OCI-LY3 (cell line): Measurements from ENCODE around the gene ITGB1BP1.

Experiments used
- H2AFZ ChIP-seq: fragments of 200-600, 300-600 bp; shearing (Covaris generic); 2 replicates; pipeline ENCODE4 v1.6.0; 2014; ENCODE audit warnings: antibody characterized with exemption, low read depth, low read length
- H3K27ac ChIP-seq: fragments of 200-600, 300-600 bp; sonication (generic); 2 replicates; pipeline ENCODE4 v1.5.1; 2014; ENCODE audit warnings: mild to moderate bottlenecking, low read length, moderate library complexity, mixed read lengths
- H3K27me3 ChIP-seq: fragments of 200-600, 300-600 bp; sonication (generic); 2 replicates; pipeline ENCODE4 v1.6.1; 2014; ENCODE audit warnings: low read depth, low read length, mixed read lengths
- H3K36me3 ChIP-seq: fragments of 200-600, 300-600 bp; sonication (generic); replicated peaks from 2 replicates; pipeline ENCODE3; 2014; ENCODE audit warnings: low read depth, low read length, mixed read lengths
- H3K4me1 ChIP-seq: fragments of 300-600, 200-600 bp; sonication (generic); 2 replicates; pipeline ENCODE4 v1.6.1; 2014; ENCODE audit warnings: low read length, mixed read lengths
- H3K4me2 ChIP-seq: fragments of 200-600, 300-600 bp; sonication (generic); 2 replicates; pipeline ENCODE4 v1.6.1; 2014; ENCODE audit warnings: low read length, mixed read lengths
- H3K4me3 ChIP-seq: fragments of 300-600, 200-600 bp; sonication (generic); 2 replicates; pipeline ENCODE4 v1.5.1; 2014; ENCODE audit warnings: antibody characterized with exemption, mild to moderate bottlenecking, low read length, moderate library complexity
- H3K79me2 ChIP-seq: fragments of 300-600, 200-600 bp; shearing (Covaris generic); 2 replicates; pipeline ENCODE4 v1.6.1; 2014; ENCODE audit warnings: mild to moderate bottlenecking, low read length, mixed read lengths
- H3K9ac ChIP-seq: fragments of 300-600, 200-600 bp; shearing (Covaris generic); 2 replicates; pipeline ENCODE4 v1.6.0; 2014; ENCODE audit warnings: mild to moderate bottlenecking, low read length, moderate library complexity
- H3K9me3 ChIP-seq: fragments of 200-600, 300-600 bp; shearing (Covaris generic); 2 replicates; pipeline ENCODE4 v1.6.1; 2014; ENCODE audit warnings: low read length, mixed read lengths; ENCODE audit not compliant: insufficient read depth
- H4K20me1 ChIP-seq: fragments of 200-600, 300-600 bp; sonication (generic); 2 replicates; pipeline ENCODE4 v1.6.1; 2016; ENCODE audit warnings: low read length, mixed read lengths; ENCODE audit not compliant: insufficient read depth
- EZH2phosphoT487 ChIP-seq: fragments of 200-600 bp; shearing (Covaris generic); IDR thresholded peaks from 2 replicates; pipeline ENCODE4 v1.6.1; 2018; ENCODE audit warnings: antibody characterized with exemption, mixed run types, low read depth
- TF ChIP-seq, protein P1 (sequence below): fragments of 200-600, 300-600 bp; sonication (generic); IDR thresholded peaks from 2 replicates; pipeline ENCODE4 v1.5.1; 2014; ENCODE audit warnings: antibody characterized with exemption, low read length, low read depth

ITGB1BP1 gene

DNA sequence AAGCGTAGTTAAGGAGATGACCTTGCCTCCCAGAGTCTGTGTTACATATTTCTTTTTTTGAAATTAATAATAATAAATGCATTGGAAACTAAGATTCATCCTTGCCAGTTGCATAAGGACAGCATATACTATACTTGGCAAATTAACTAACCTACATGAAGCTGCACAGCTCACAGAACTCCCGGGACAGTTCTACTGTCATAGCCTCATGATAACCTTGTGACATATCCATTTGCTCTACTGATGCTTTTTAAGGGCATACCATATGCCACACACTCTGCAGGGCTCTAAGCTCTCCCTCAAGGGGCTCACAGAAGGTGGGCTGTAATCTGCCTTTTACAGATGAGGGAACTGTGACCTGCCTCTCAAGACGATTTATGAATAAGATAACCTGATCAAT is 3.8 kb downstream of the ITGB1BP1 start:
- no peak overlapping the region for H3K4me2 ChIP-seq
- H4K20me1 ChIP-seq: no peaks in the 10 kb centered on the region
- H3K9ac ChIP-seq: no peak overlapping the region
- H3K36me3 ChIP-seq: no peaks in the 10 kb centered on the region
- H3K79me2 ChIP-seq: peaks cover 47% of the 10 kb centered on the region
- no peak overlapping the region for H2AFZ ChIP-seq
- no peak overlapping the region for H3K27ac ChIP-seq
- TF ChIP-seq, protein P1, sequence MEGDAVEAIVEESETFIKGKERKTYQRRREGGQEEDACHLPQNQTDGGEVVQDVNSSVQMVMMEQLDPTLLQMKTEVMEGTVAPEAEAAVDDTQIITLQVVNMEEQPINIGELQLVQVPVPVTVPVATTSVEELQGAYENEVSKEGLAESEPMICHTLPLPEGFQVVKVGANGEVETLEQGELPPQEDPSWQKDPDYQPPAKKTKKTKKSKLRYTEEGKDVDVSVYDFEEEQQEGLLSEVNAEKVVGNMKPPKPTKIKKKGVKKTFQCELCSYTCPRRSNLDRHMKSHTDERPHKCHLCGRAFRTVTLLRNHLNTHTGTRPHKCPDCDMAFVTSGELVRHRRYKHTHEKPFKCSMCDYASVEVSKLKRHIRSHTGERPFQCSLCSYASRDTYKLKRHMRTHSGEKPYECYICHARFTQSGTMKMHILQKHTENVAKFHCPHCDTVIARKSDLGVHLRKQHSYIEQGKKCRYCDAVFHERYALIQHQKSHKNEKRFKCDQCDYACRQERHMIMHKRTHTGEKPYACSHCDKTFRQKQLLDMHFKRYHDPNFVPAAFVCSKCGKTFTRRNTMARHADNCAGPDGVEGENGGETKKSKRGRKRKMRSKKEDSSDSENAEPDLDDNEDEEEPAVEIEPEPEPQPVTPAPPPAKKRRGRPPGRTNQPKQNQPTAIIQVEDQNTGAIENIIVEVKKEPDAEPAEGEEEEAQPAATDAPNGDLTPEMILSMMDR: no peak
- TF ChIP-seq EZH2phosphoT487: no peak
- no peaks in the 10 kb centered on the region for H3K9me3 ChIP-seq
- no peaks in the 10 kb centered on the region for H3K27me3 ChIP-seq
- H3K4me3 ChIP-seq: no peak overlapping the region
- peaks cover 11% of the 10 kb centered on the region for H3K4me1 ChIP-seq

DNA sequence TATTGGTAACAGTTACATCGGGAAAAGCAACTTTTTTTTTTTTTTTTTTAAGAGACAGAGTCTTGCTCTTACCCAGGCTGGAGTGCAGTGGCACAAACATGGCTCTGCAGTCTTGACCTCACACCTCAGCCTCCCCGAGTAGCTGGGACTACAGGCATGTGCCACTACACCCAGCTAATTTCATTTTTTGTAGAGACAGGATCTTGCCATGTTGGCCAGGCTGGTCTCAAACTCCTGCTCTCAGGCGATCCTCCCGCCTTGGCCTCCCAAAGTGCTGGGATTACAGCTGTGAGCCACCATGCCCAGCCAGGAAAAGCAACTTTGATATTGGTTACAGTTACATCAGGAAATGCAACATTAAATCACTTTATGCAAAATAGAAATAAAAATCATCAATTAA is 4.6 kb downstream of the ITGB1BP1 start:
- H3K4me1 ChIP-seq: peaks cover 7% of the 10 kb centered on the region
- H3K36me3 ChIP-seq: no peaks in the 10 kb centered on the region
- no peaks in the 10 kb centered on the region for H4K20me1 ChIP-seq
- H3K9ac ChIP-seq: no peak overlapping the region
- no peaks in the 10 kb centered on the region for H3K9me3 ChIP-seq
- no peak overlapping the region for H3K27ac ChIP-seq
- H3K79me2 ChIP-seq: peaks cover 45% of the 10 kb centered on the region
- no peak overlapping the region for H3K4me3 ChIP-seq
- TF ChIP-seq, protein P1: no peak
- no peak for TF ChIP-seq EZH2phosphoT487
- H3K27me3 ChIP-seq: no peaks in the 10 kb centered on the region
- no peak overlapping the region for H3K4me2 ChIP-seq
- no peak overlapping the region for H2AFZ ChIP-seq

DNA sequence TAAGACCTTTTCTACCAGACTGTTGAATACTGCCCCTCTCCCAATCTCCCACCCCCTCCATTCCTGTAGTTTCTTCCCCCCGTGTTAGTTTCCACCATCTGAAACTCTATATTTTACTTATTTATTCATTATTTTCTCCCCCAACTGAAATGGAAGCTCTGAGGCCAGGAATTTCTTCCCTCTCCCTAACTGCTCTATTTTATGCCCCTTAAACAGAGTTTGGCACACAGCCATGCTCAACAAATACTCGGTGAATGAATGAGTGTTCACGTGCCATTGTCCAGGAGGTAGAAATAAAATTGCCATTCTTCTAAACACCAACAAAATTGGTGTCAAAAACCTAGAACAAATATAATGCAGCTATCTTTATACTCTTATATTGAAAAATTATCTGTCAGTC is 5.6 kb downstream of the ITGB1BP1 start:
- Histone ChIP-seq H2AFZ (no peak overlapping the region), H3K4me3 (no peak overlapping the region), H3K27ac (no peak overlapping the region), H3K4me1 (peaks cover 7% of the 10 kb centered on the region), H3K9me3 (no peaks in the 10 kb centered on the region), H3K79me2 (peaks cover 39% of the 10 kb centered on the region), H3K36me3 (no peaks in the 10 kb centered on the region), H3K9ac (no peak overlapping the region), H4K20me1 (no peaks in the 10 kb centered on the region), H3K27me3 (no peaks in the 10 kb centered on the region), H3K4me2 (no peak overlapping the region)
- TF ChIP-seq EZH2phosphoT487: no peak
- TF ChIP-seq, protein P1: no peak

DNA sequence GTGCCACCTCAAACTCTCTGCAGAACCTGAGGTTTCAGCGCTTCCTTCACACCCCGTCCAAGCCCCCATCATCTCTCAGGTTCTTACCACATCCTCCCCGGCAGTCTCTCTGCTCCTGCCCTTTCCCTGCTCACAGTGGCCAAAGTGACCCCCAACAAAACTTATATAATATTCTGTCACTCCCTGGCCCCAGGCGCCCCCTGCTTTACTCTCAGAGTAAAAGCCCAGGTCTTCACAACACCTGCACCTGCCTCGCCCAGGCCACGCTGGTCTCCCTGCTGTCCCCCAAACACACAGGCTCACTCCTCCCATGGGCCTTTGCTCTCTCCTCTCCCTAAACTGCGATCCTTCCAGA is 6.4 kb downstream of the ITGB1BP1 start:
- Histone ChIP-seq H3K27me3 (no peaks in the 10 kb centered on the region), H3K4me3 (no peak overlapping the region), H3K79me2 (peaks cover 31% of the 10 kb centered on the region), H2AFZ (no peak overlapping the region), H4K20me1 (no peaks in the 10 kb centered on the region), H3K9me3 (no peaks in the 10 kb centered on the region), H3K36me3 (no peaks in the 10 kb centered on the region), H3K4me2 (no peak overlapping the region), H3K27ac (no peak overlapping the region), H3K4me1 (peaks cover 3% of the 10 kb centered on the region; the same call in 1 of the 2 replicates), H3K9ac (no peak overlapping the region)
- no peak for TF ChIP-seq EZH2phosphoT487
- TF ChIP-seq, protein P1: no peak
